ENCODE data around the gene AKR1C3. TPM values are rescaled to one million over a fixed set of nuclear protein-coding genes. Genes with fewer than 3 reads are reported as not detected.

Gene AKR1C3
- total RNA-seq, 4 donors from 2014 or later: 6.0 to 35.6 (median 16.7) TPM

DNA sequence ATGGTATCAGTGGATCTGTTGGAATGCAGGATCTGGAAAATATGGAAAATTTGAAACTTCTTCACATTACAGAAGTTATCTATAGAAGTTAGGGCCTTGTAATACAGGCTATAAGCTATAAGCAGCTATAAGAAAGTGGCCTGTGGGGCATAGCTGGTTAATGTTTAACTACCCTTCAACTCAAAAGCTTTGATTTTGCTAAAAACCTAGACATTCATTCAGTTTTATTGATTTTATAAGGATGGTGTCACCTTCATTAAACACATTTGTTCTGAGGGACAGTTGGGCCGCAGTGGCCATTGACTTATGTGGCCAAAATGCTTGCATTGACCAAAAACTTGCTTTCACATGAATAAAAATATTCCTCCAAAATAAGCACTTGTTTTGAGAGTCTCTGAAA lies 13.1 kb upstream of the AKR1C3 start:
- no peak for DNase-seq
- intact Hi-C loops (cut with DNase I; ENCODE audit: low total_unique reads): no loop called here
- Histone ChIP-seq H3K27ac (no peak overlapping the region), H3K27me3 (no peaks in the 10 kb centered on the region), H3K4me3 (no peak overlapping the region), H3K36me3 (no peaks in the 10 kb centered on the region), H3K9me3 (no peaks in the 10 kb centered on the region), H3K4me1 (no peaks in the 10 kb centered on the region)
- TF ChIP-seq, protein P1, sequence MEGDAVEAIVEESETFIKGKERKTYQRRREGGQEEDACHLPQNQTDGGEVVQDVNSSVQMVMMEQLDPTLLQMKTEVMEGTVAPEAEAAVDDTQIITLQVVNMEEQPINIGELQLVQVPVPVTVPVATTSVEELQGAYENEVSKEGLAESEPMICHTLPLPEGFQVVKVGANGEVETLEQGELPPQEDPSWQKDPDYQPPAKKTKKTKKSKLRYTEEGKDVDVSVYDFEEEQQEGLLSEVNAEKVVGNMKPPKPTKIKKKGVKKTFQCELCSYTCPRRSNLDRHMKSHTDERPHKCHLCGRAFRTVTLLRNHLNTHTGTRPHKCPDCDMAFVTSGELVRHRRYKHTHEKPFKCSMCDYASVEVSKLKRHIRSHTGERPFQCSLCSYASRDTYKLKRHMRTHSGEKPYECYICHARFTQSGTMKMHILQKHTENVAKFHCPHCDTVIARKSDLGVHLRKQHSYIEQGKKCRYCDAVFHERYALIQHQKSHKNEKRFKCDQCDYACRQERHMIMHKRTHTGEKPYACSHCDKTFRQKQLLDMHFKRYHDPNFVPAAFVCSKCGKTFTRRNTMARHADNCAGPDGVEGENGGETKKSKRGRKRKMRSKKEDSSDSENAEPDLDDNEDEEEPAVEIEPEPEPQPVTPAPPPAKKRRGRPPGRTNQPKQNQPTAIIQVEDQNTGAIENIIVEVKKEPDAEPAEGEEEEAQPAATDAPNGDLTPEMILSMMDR (IDR thresholded peaks at IDR 0.05): no peak

DNA sequence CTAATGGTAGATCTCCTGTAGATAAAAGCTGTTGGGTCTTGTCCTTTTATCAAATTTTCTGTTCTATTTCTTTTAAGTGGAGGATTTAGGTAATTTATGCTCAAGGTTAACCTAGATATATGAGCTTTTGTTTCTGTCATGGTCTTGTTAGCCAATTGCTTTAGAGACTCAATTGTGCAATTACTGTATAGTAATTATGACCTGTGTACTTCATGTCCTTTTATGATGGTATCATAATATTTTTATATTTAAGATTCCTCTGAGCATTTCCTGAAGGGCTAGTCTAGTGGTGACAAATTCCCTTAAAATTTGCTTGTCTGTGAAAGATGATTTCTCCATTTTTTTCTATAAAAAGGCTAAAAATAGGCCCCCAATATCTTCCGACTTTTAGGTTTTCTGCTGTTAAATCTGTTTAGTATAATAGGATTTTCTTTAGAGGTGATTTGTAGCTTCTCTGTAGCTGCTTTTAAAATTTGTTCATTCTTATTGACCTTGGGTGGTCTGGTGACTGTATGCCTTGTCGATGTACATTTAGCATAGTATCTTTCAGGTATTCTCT lies 5.4 kb upstream of the AKR1C3 start:
- H3K27ac ChIP-seq: no peak overlapping the region
- H3K9me3 ChIP-seq: peaks cover 0 to 11% of the 10 kb centered on the region in 2 donors
- H3K4me1 ChIP-seq: no peaks in the 10 kb centered on the region
- intact Hi-C loops (cut with DNase I; ENCODE audit: low total_unique reads): no loop called here
- no peak overlapping the region for H3K4me3 ChIP-seq
- no peaks in the 10 kb centered on the region for H3K36me3 ChIP-seq
- no peak for DNase-seq
- no peak for TF ChIP-seq POLR2A (IDR thresholded peaks at IDR 0.05)
- TF ChIP-seq, protein P1 (IDR thresholded peaks at IDR 0.05): no peak
- H3K27me3 ChIP-seq: no peaks in the 10 kb centered on the region

DNA sequence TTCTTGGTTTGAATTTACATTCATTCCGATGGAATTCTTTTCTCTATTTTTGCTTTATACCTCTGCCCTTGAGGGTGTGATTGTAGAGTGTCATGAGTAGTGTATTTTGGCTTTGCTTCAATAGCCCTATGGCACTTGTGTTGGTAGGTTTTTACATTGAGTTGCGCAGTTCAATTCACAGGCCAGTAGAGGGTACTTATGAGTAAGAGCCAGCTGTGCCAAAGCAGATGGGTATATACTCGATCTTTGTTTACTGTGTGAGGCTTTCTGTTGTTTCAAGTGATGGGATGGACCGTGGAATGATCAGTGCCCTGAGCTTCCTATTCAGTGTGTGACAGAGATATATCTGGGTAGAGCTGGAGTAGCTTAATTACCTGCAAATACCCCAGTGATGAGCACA lies 4.3 kb upstream of the AKR1C3 start:
- Histone ChIP-seq H3K4me1 (no peaks in the 10 kb centered on the region), H3K27me3 (no peaks in the 10 kb centered on the region), H3K4me3 (no peak overlapping the region), H3K27ac (no peak overlapping the region), H3K36me3 (no peaks in the 10 kb centered on the region), H3K9me3 (peaks cover 0 to 11% of the 10 kb centered on the region in 2 donors)
- intact Hi-C loops (cut with DNase I; ENCODE audit: low total_unique reads): loop anchor here (5.0 kb wide), 1 partner anchor 238 kb away; no protein-coding TSS in a partner anchor
- TF ChIP-seq, protein P1 (IDR thresholded peaks at IDR 0.05): no peak
- no peak for DNase-seq

DNA sequence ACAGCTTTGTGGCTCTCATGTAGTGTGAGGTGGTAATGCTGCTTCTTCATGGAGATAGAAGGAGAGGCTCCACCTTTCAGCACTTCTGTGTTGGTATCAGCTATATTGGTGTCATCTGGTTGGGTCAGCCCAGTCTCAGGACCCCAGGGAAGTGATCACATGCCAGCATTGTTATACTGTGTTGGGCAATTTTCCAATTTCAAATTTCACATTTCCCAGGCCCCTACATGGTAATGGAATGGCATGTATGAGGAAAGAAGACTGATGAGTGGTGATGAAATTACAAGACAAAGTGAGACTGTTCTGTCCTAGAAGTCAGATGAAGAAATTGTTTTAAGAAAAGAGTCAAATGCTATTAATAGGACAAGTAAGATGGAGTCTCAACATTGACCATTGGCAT lies 3.7 kb upstream of the AKR1C3 start:
- no peak for DNase-seq
- no peaks in the 10 kb centered on the region for H3K4me1 ChIP-seq
- H3K9me3 ChIP-seq: peaks cover 0 to 11% of the 10 kb centered on the region in 2 donors
- H3K36me3 ChIP-seq: no peaks in the 10 kb centered on the region
- H3K4me3 ChIP-seq: no peak overlapping the region
- intact Hi-C loops (cut with DNase I; ENCODE audit: low total_unique reads): loop anchor here (5.0 kb wide), 1 partner anchor 238 kb away; no protein-coding TSS in a partner anchor
- no peak overlapping the region for H3K27ac ChIP-seq
- TF ChIP-seq, protein P1 (IDR thresholded peaks at IDR 0.05): no peak
- no peak for TF ChIP-seq POLR2A (IDR thresholded peaks at IDR 0.05)
- no peaks in the 10 kb centered on the region for H3K27me3 ChIP-seq

GRCh38 chr10:5091196-5091595 lies 3.0 kb upstream of the AKR1C3 start:
- Histone ChIP-seq H3K9me3 (peaks cover 0 to 11% of the 10 kb centered on the region in 2 donors), H3K4me3 (no peak overlapping the region), H3K27ac (no peak overlapping the region), H3K36me3 (no peaks in the 10 kb centered on the region), H3K4me1 (no peaks in the 10 kb centered on the region), H3K27me3 (no peaks in the 10 kb centered on the region)
- intact Hi-C loops (cut with DNase I; ENCODE audit: low total_unique reads): loop anchor here (5.0 kb wide), 1 partner anchor 239 kb away; no protein-coding TSS in a partner anchor
- no peak for TF ChIP-seq POLR2A (IDR thresholded peaks at IDR 0.05)
- TF ChIP-seq, protein P1 (IDR thresholded peaks at IDR 0.05): no peak
- DNase-seq: no peak
